ENCODE data around the gene ECE1. TPM values are rescaled to one million over a fixed set of nuclear protein-coding genes. Genes with fewer than 3 reads are reported as not detected.

ECE1 gene
- total and polyA plus RNA-seq, 10 of the 15 experiments (the other 5 are each of a cell fraction or from before 2014, with no cell fraction given), result 0.97 to 81.0 (median 37.0) TPM

- no peak for TF ChIP-seq ZBTB40 (IDR thresholded peaks at IDR 0.05; ENCODE audit: borderline replicate concordance)
- no peak for TF ChIP-seq BRCA1 (IDR thresholded peaks at IDR 0.05; ENCODE audit: low read depth, low read length)
- TF ChIP-seq NR2F1 (conservative IDR thresholded peaks at IDR 0.05), result no peak
- no peak for TF ChIP-seq PML (IDR thresholded peaks at IDR 0.05; ENCODE audit: low read length)
- TF ChIP-seq IRF5 (IDR thresholded peaks at IDR 0.05; ENCODE audit: borderline replicate concordance), result no peak
Observed at GRCh38 chr1:21326861-21327344, 36.6 kb upstream of the ECE1 start (continued).

Measured in GM12878 (cell line).